Neural cell (in vitro differentiated cells): ENCODE results near the gene ENO4. TPM values are rescaled to one million over a fixed set of nuclear protein-coding genes. Genes with fewer than 3 reads are reported as not detected.

ENCODE experiments used
- H2AFZ ChIP-seq: fragments of 200-600, 300-800 bp; sonication (generic), shearing (Covaris generic); 2 replicates; pipeline ENCODE4 v1.6.0; 2014; ENCODE audit warnings: low read depth, mild to moderate bottlenecking, antibody characterized with exemption, low read length, moderate library complexity
- H3F3A ChIP-seq: fragments of 200-600 bp; shearing (Covaris generic); 2 replicates; pipeline ENCODE4 v1.6.1; 2016; ENCODE audit warnings: mild to moderate bottlenecking, moderate library complexity, mixed read lengths, antibody characterized with exemption, low read length; ENCODE audit not compliant: insufficient read depth, poor library complexity, severe bottlenecking
- H3K27ac ChIP-seq: fragments of 200-600, 300-800 bp; sonication (generic), shearing (Covaris generic); 2 replicates; pipeline ENCODE4 v1.5.1; 2014; ENCODE audit warnings: mild to moderate bottlenecking, low read length, moderate library complexity
- H3K27me3 ChIP-seq: fragments of 300-800, 200-600 bp; sonication (generic), shearing (Covaris generic); 2 replicates; pipeline ENCODE4 v1.6.0; 2014; ENCODE audit warnings: mild to moderate bottlenecking, low read depth, low read length, moderate library complexity; ENCODE audit not compliant: insufficient read depth
- H3K36me3 ChIP-seq: fragments of 300-800, 200-600 bp; sonication (generic), shearing (Covaris generic); 2 replicates; pipeline ENCODE4 v1.5.1; 2014; ENCODE audit warnings: mild to moderate bottlenecking, antibody characterized with exemption, low read length, moderate library complexity; ENCODE audit not compliant: insufficient read depth
- H3K4me2 ChIP-seq: fragments of 300-800, 200-600 bp; sonication (generic), shearing (Covaris generic); 2 replicates; pipeline ENCODE4 v1.6.0; 2014; ENCODE audit warnings: mild to moderate bottlenecking, low read length
- H3K4me3 ChIP-seq: fragments of 300-800, 200-600 bp; sonication (generic), shearing (Covaris generic); 2 replicates; pipeline ENCODE4 v1.5.1; 2014; ENCODE audit warnings: mild to moderate bottlenecking, low read length, moderate library complexity
- H3K79me2 ChIP-seq: fragments of 200-600 bp; shearing (Covaris generic); replicated peaks from 2 replicates; pipeline ENCODE4 v1.6.0; 2014; ENCODE audit warnings: mild to moderate bottlenecking, low read length, moderate library complexity; ENCODE audit not compliant: insufficient read depth
- H3K9ac ChIP-seq: fragments of 300-800, 200-600 bp; sonication (generic), shearing (Covaris generic); 2 replicates; pipeline ENCODE4 v1.6.1; 2016; ENCODE audit warnings: mild to moderate bottlenecking, low read length, mixed read lengths
- H3K9me2 ChIP-seq: fragments of 200-600 bp; shearing (Covaris generic); 2 replicates; pipeline ENCODE4 v1.6.1; 2016; ENCODE audit warnings: mild to moderate bottlenecking, low read length, mixed read lengths; ENCODE audit not compliant: insufficient read depth
- H3K9me3 ChIP-seq: fragments of 200-600, 300-800 bp; sonication (generic), shearing (Covaris generic); 2 replicates; pipeline ENCODE4 v1.6.1; 2016; ENCODE audit warnings: mild to moderate bottlenecking, mixed run types, low read length, moderate library complexity, mixed read lengths
- H4K20me1 ChIP-seq: fragments of 200-600 bp; shearing (Covaris generic); 2 replicates; pipeline ENCODE4 v1.6.1; 2016; ENCODE audit warnings: mild to moderate bottlenecking, mixed run types; ENCODE audit not compliant: insufficient read depth
- EP300 ChIP-seq: fragments of 450-650 bp; conservative IDR thresholded peaks from 2 replicates; pipeline ENCODE4 v1.6.1; 2014; ENCODE audit warnings: antibody characterized with exemption, mild to moderate bottlenecking, moderate library complexity; ENCODE audit not compliant: poor library complexity, severe bottlenecking
- EZH2 ChIP-seq: fragments of 200-600, 300-800 bp; shearing (Covaris generic), sonication (generic); IDR thresholded peaks from 2 replicates; pipeline ENCODE4 v1.6.1; 2014; ENCODE audit warnings: antibody characterized with exemption, low read length, borderline replicate concordance, mild to moderate bottlenecking; ENCODE audit not compliant: insufficient read depth, poor library complexity, severe bottlenecking
- MXI1 ChIP-seq: fragments of 450-650 bp; conservative IDR thresholded peaks from 2 replicates; pipeline ENCODE4 v1.6.1; 2014; ENCODE audit warnings: antibody characterized with exemption, mild to moderate bottlenecking; ENCODE audit not compliant: poor library complexity, severe bottlenecking
- POLR2AphosphoS5 ChIP-seq: IDR thresholded peaks from 2 replicates; pipeline ENCODE4 v1.6.1; 2012
- RAD21 ChIP-seq: fragments of 450-650 bp; conservative IDR thresholded peaks from 2 replicates; pipeline ENCODE4 v1.6.1; 2014; ENCODE audit warnings: antibody characterized with exemption, mild to moderate bottlenecking, moderate library complexity
- SMC3 ChIP-seq: fragments of 450-650 bp; conservative IDR thresholded peaks from 2 replicates; pipeline ENCODE4 v1.6.1; 2014; ENCODE audit warnings: antibody characterized with exemption, mild to moderate bottlenecking, moderate library complexity; ENCODE audit not compliant: poor library complexity
- TAF1 ChIP-seq: IDR thresholded peaks from 2 replicates; pipeline ENCODE4 v1.6.1; 2012; ENCODE audit warnings: low read depth
- polyA plus RNA-seq: library from polyadenylated mRNA; depleted of rRNA; stranded (reverse); fragments of >200 nt; gene quantifications from 2 replicates; pipeline ENCODE4 v1.2.3, GENCODE V29; 2014
- TF ChIP-seq, protein P1 (sequence below): fragments of 450-650 bp; IDR thresholded peaks from 2 replicates; pipeline ENCODE4 v1.5.1; 2014; ENCODE audit warnings: antibody characterized with exemption, mild to moderate bottlenecking, moderate library complexity; ENCODE audit not compliant: poor library complexity, severe bottlenecking
- TF ChIP-seq, protein P2 (sequence below): IDR thresholded peaks from 2 replicates; pipeline ENCODE4 v1.6.1; 2012; ENCODE audit warnings: borderline replicate concordance

ENO4 gene
- polyA plus RNA-seq, 1 donor from 2014 or later, result 0.51 TPM

DNA sequence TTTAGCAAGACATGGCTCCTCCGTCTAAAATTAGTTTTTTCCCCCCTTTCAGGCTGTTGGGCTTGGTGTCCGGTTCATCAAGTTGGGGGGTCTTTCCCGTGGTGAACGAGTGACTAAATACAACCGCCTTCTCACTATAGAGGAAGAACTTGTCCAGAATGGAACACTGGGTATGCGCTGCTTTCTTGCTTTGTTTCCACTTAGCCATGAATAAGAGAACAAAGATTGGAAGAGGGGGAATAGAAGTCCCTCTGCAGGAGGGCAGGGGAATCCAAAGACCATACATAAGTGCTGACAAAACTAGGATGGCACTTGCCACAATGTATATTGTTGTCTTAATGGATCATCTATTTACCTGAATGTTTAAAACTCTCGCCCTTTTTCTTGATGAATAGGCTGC is 30.5 kb downstream of the ENO4 start:
- Histone ChIP-seq H3K9ac (no peak overlapping the region), H3K9me2 (no peaks in the 10 kb centered on the region), H3K9me3 (no peaks in the 10 kb centered on the region), H3K4me3 (no peak overlapping the region), H3K4me2 (no peak overlapping the region), H2AFZ (no peak overlapping the region), H3K27ac (no peak overlapping the region), H3F3A (no peaks in the 10 kb centered on the region), H4K20me1 (no peaks in the 10 kb centered on the region), H3K27me3 (no peaks in the 10 kb centered on the region), H3K36me3 (no peaks in the 10 kb centered on the region), H3K79me2 (no peaks in the 10 kb centered on the region)
- TF ChIP-seq TAF1, result no peak
- TF ChIP-seq, protein P1, sequence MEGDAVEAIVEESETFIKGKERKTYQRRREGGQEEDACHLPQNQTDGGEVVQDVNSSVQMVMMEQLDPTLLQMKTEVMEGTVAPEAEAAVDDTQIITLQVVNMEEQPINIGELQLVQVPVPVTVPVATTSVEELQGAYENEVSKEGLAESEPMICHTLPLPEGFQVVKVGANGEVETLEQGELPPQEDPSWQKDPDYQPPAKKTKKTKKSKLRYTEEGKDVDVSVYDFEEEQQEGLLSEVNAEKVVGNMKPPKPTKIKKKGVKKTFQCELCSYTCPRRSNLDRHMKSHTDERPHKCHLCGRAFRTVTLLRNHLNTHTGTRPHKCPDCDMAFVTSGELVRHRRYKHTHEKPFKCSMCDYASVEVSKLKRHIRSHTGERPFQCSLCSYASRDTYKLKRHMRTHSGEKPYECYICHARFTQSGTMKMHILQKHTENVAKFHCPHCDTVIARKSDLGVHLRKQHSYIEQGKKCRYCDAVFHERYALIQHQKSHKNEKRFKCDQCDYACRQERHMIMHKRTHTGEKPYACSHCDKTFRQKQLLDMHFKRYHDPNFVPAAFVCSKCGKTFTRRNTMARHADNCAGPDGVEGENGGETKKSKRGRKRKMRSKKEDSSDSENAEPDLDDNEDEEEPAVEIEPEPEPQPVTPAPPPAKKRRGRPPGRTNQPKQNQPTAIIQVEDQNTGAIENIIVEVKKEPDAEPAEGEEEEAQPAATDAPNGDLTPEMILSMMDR, result no peak
- no peak for TF ChIP-seq RAD21
- TF ChIP-seq MXI1, result no peak
- TF ChIP-seq, protein P2, sequence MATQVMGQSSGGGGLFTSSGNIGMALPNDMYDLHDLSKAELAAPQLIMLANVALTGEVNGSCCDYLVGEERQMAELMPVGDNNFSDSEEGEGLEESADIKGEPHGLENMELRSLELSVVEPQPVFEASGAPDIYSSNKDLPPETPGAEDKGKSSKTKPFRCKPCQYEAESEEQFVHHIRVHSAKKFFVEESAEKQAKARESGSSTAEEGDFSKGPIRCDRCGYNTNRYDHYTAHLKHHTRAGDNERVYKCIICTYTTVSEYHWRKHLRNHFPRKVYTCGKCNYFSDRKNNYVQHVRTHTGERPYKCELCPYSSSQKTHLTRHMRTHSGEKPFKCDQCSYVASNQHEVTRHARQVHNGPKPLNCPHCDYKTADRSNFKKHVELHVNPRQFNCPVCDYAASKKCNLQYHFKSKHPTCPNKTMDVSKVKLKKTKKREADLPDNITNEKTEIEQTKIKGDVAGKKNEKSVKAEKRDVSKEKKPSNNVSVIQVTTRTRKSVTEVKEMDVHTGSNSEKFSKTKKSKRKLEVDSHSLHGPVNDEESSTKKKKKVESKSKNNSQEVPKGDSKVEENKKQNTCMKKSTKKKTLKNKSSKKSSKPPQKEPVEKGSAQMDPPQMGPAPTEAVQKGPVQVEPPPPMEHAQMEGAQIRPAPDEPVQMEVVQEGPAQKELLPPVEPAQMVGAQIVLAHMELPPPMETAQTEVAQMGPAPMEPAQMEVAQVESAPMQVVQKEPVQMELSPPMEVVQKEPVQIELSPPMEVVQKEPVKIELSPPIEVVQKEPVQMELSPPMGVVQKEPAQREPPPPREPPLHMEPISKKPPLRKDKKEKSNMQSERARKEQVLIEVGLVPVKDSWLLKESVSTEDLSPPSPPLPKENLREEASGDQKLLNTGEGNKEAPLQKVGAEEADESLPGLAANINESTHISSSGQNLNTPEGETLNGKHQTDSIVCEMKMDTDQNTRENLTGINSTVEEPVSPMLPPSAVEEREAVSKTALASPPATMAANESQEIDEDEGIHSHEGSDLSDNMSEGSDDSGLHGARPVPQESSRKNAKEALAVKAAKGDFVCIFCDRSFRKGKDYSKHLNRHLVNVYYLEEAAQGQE, result no peak
- no peak for TF ChIP-seq SMC3
- no peak for TF ChIP-seq POLR2AphosphoS5
- no peak for TF ChIP-seq EZH2
- TF ChIP-seq EP300, result no peak

DNA sequence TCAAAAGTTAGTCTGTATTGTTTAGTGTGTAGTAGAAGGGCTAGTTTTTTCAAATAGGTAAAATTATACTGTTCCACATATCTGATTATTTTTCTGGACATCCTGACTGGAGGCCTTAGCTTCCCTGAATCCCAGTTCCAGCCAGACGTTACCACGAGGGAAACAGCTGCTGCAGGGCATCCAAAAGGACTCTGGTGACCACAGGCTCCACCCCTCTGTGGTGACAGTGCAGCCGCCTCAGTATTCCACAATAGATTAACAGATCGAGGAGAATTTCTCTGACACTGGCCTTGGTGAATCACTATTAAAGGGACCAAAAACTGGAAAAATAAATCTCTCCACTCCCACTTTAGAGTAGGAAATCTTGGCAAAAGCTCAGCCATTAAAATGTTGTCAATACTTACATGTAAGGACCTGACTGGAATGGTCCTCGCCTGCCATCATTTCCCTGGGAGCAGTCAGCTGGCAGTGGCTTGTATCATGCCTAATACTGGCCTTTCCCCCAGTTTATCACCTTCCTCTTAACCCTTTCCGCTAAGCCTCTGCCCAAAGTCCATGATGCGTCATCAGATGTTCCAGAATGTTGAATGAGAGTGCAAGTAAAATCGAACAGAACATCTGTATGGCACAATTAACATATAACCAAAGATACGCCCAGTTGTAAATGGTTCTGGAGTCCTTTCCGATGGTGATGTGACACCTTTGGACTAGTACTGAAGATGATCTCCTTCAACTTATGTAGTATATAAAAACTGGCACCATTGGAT is 31.6 kb downstream of the ENO4 start:
- Histone ChIP-seq H3K9me2 (no peaks in the 10 kb centered on the region), H3K36me3 (no peaks in the 10 kb centered on the region), H2AFZ (no peak overlapping the region), H4K20me1 (no peaks in the 10 kb centered on the region), H3K79me2 (no peaks in the 10 kb centered on the region), H3K4me2 (no peak overlapping the region), H3K27ac (no peak overlapping the region), H3K4me3 (no peak overlapping the region), H3K9me3 (no peaks in the 10 kb centered on the region), H3F3A (no peaks in the 10 kb centered on the region), H3K27me3 (no peaks in the 10 kb centered on the region), H3K9ac (no peak overlapping the region)
- TF ChIP-seq, protein P2, result no peak
- TF ChIP-seq POLR2AphosphoS5, result no peak
- no peak for TF ChIP-seq EZH2
- no peak for TF ChIP-seq RAD21
- TF ChIP-seq SMC3, result no peak
- TF ChIP-seq MXI1, result no peak
- no peak for TF ChIP-seq EP300
- TF ChIP-seq, protein P1, result no peak
- TF ChIP-seq TAF1, result no peak
